ENCODE results near the gene RPL41.

DNA sequence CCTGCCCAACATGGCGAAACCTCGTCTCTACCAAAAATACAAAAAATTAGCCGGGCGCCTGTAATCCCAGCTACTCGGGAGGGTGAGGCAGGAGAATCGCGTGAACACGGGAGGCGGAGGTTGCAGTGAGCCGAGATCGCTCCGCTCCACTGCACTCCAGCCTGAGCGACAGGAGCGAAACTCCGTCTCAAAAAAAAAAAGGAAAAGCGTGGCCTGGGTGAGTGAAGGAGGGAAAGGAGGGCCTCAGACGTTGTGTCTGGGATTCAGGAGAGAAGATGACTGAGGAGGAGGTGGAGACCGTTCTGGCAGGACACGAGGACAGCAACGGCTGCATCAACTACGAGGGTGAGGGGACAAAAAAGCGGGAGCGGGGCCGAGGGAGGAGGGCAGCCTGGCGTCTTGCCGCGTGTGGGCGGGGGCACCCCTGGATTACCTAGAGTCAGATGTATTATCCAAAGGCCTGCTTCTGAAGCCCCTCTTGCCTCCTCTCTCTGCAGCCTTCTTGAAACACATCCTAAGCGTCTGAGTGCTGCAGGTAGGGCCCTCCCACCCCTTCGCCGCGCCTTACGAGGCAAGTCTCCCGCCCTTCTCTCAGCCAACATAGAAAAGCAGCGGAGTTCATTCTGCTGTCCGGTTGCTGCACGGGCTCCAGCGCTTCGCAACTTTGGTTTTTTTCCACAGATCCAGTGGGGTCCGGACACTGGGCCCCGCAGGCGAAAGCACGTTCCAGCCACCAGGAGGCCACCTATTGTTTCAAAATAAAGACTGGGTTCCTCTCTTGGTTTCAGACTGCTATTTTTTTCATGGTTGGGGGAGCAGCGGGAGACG lies 41.0 kb downstream of the RPL41 start:
- TF ChIP-seq YY1 (IDR thresholded peaks at IDR 0.05; ENCODE audit: insufficient read depth, insufficient read length) (no peak), ZNF274 (IDR thresholded peaks at IDR 0.05; ENCODE audit: low read depth, low read length) (no peak), SUZ12 (IDR thresholded peaks at IDR 0.05; ENCODE audit: extremely low read depth, insufficient read depth, insufficient read length) (no peak)
